Right lobe of liver (tissue), 6 donors: Measurements from ENCODE around the gene GAD2. TPM values are rescaled to one million over a fixed set of nuclear protein-coding genes. Genes with fewer than 3 reads are reported as not detected.

Experiments
- ATAC-seq, 4 donors: fragments of 200-7000 bp; cut with Tn5 transposase; one replicate each; pipeline ENCODE4 v1.9.1; 2020; ENCODE audit warnings: mild to moderate bottlenecking in 4 of 4, moderate library complexity in 4 of 4
- DNase-seq, 3 donors: peaks; one replicate each; pipeline ENCODE4 v3.0.0-alpha.2; 2020
- H3K27ac ChIP-seq, 3 donors: fragments of 200-600 bp; one replicate each; pipeline ENCODE4 v1.8.0; 2022
- H3K27me3 ChIP-seq, 2 donors: fragments of 200-600 bp; one replicate each; pipeline ENCODE4 v1.8.0; 2022
- H3K36me3 ChIP-seq, 4 donors: fragments of 200-600 bp; sonication (generic) in 1 of 4; one replicate each; pipeline versions ENCODE4 v1.5.1 to v1.8.0; 2017 to 2022; ENCODE audit warnings: control low read depth in 1 of 4
- H3K4me1 ChIP-seq, 4 donors: fragments of 200-600 bp; sonication (generic) in 1 of 4; one replicate each; pipeline versions ENCODE4 v1.5.1 to v1.8.0; 2017 to 2022; ENCODE audit warnings: control low read depth in 1 of 4
- H3K4me3 ChIP-seq, 3 donors: fragments of 200-600 bp; one replicate each; pipeline ENCODE4 v1.8.0; 2022
- H3K9me3 ChIP-seq, 4 donors: fragments of 200-600 bp; sonication (generic) in 1 of 4; one replicate each; pipeline versions ENCODE4 v1.5.1 to v1.8.0; 2017 to 2022; ENCODE audit warnings: control low read depth in 1 of 4
- CTCF ChIP-seq, 4 donors: fragments of 200-600 bp in 3 of 4; fragments of 450-650 bp in 1 of 4; IDR thresholded peaks; one replicate each; pipeline versions ENCODE4 v1.5.1 to v1.8.0; 2016 to 2022; ENCODE audit warnings: antibody characterized with exemption in 4 of 4, mild to moderate bottlenecking in 2 of 4
- POLR2A ChIP-seq: fragments of 450-650 bp; IDR thresholded peaks from one replicate; pipeline ENCODE4 v1.6.1; 2017; ENCODE audit warnings: antibody characterized with exemption, mild to moderate bottlenecking
- WGBS: methylation state at CpG from one replicate; pipeline ENCODE4 v1.1.6; 2018; ENCODE audit warnings: low coverage, low lambda C conversion rate; ENCODE audit not compliant: insufficient coverage; ENCODE audit errors: missing lambda C conversion rate; 5-methylcytosine and 5-hydroxymethylcytosine counted together
- intact Hi-C, 2 donors: fragments of 100-400 bp; cut with DNase I; formaldehyde crosslinking; loops; one replicate each; pipeline versions ENCODE4 v1.11.2 to v1.14.1; 2022
- total RNA-seq, 6 experiments: library from RNA; depleted of rRNA in 2 of 6; stranded (reverse); fragments of >200 nt in 2 of 6; fragmentation: NEBNext Ultra II Directional in 3 of 6; extraction: Animal tissue kit (Norgen Biotek cat#: 25700) in 3 of 6; gene quantifications; one replicate each; pipeline versions ENCODE4 v1.1.0 to v1.2.4, GENCODE V29; 2016 to 2023
- donor health status: DM: no; HTN: yes; CAD: no.
- donor health status: DM: no; HTN: no; CAD: no.
- donor health status: DM: no; HTN: no; CAD: no.
- donor health status: DM: no; HTN: yes; CAD: no.
- donor health status: DM: no; HTN: yes; CAD: no.

Gene GAD2
- total RNA-seq, 6 experiments from 2014 or later = not detected

GRCh38 chr10:26214004-26214403 is 2.6 kb upstream of the GAD2 start:
- TF ChIP-seq CTCF (IDR thresholded peaks at IDR 0.05) = no peak
- no peak for TF ChIP-seq POLR2A
- WGBS = 8% methylated on average over 7 of the region's 7 CpGs
- H3K27ac ChIP-seq = no peak overlapping the region
- peaks cover 0 to 22% (median 0%) of the 10 kb centered on the region in 4 donors for H3K4me1 ChIP-seq
- ATAC-seq (no peak), DNase-seq (no peak)
- no peaks in the 10 kb centered on the region for H3K9me3 ChIP-seq
- intact Hi-C loops = no loop called here
- peaks cover 0 to 45% of the 10 kb centered on the region in 2 donors for H3K27me3 ChIP-seq
- H3K4me3 ChIP-seq = no peak overlapping the region
- no peaks in the 10 kb centered on the region for H3K36me3 ChIP-seq

- DNase-seq (no peak), ATAC-seq (no peak)
- intact Hi-C loops = no loop called here
- H3K27ac ChIP-seq = no peak overlapping the region
- no peak overlapping the region for H3K4me3 ChIP-seq
- H3K36me3 ChIP-seq = no peaks in the 10 kb centered on the region
- TF ChIP-seq CTCF (IDR thresholded peaks at IDR 0.05) (no peak), POLR2A (no peak)
- no peaks in the 10 kb centered on the region for H3K9me3 ChIP-seq
- H3K27me3 ChIP-seq = peaks cover 0 to 51% of the 10 kb centered on the region in 2 donors
- H3K4me1 ChIP-seq = peaks cover 0 to 22% (median 0%) of the 10 kb centered on the region in 4 donors
- 3% methylated on average over 9 of the region's 34 CpGs for WGBS
These were observed 1.8 kb upstream of the GAD2 start for GRCh38 chr10:26214551-26215395.

- WGBS = 1% methylated on average over 25 of the region's 31 CpGs
- Histone ChIP-seq H3K4me1 (peaks cover 0 to 22% (median 0%) of the 10 kb centered on the region in 4 donors), H3K27me3 (peaks cover 5 to 56% of the 10 kb centered on the region in 2 donors), H3K36me3 (no peaks in the 10 kb centered on the region), H3K27ac (no peak overlapping the region), H3K9me3 (no peaks in the 10 kb centered on the region), H3K4me3 (no peak overlapping the region)
- intact Hi-C loops = no loop called here
- DNase-seq = no peak
- ATAC-seq = no peak
- TF ChIP-seq CTCF (IDR thresholded peaks at IDR 0.05) (no peak), POLR2A (no peak)
These were observed 1.1 kb upstream of the GAD2 start for GRCh38 chr10:26215396-26215934.

- intact Hi-C loops = no loop called here
- H3K4me1 ChIP-seq = peaks cover 0 to 22% (median 0%) of the 10 kb centered on the region in 4 donors
- TF ChIP-seq CTCF (IDR thresholded peaks at IDR 0.05) = no peak
- TF ChIP-seq POLR2A = no peak
- H3K27ac ChIP-seq = no peak overlapping the region
- no peak overlapping the region for H3K4me3 ChIP-seq
- WGBS = 5% methylated on average over 38 of the region's 57 CpGs
- DNase-seq = peak in 1 of 3 donors; percentile 33
- H3K36me3 ChIP-seq = no peaks in the 10 kb centered on the region
- H3K9me3 ChIP-seq = no peaks in the 10 kb centered on the region
- ATAC-seq = peak; percentile 28 to 66 (median 48)
- peaks cover 5 to 61% of the 10 kb centered on the region in 2 donors for H3K27me3 ChIP-seq
These were observed 514 bp upstream of the GAD2 start for GRCh38 chr10:26215935-26216584.
